Adrenal gland (tissue), 5 donors: Measurements from ENCODE around the gene NUDT3.

Source experiments
- POLR2A ChIP-seq, 2 donors: fragments of 450-650 bp; IDR thresholded peaks; one replicate each; pipeline ENCODE4 v1.6.1; 2017; ENCODE audit warnings: antibody characterized with exemption in 2 of 2, mild to moderate bottlenecking in 2 of 2, moderate library complexity in 1 of 2
- TF ChIP-seq, protein P1 (sequence below), 6 experiments: fragments of 450-650 bp in 4 of 6; fragments of 200-600 bp in 2 of 6; sonication (generic) in 1 of 6; IDR thresholded peaks; 1 replicate in 5 of 6; 2 replicates in 1 of 6; pipeline versions ENCODE4 v1.5.1 to v1.8.0; 2016 to 2021; ENCODE audit warnings: antibody characterized with exemption in 6 of 6, mild to moderate bottlenecking in 2 of 6, moderate library complexity in 1 of 6
- donor health status: DM: no; HTN: no; CAD: no.

DNA sequence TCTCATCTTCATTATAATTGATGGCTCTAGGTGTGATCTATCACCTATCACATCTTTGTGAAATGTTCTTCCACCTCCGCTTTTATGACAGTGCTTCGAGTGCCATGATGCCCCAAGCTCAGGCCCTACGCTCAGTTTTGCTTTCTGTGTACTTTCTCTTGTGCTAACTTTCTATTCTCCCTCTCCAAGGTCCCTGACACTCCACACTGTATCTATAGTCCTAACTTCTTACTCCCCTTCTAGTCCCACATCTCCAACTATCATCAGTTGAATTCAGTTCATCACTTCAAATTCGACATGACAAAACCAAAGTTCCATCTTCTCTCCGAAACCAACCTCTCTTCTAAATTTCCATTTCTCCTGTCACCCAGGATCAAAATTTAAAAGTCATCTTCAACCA, 16.6 kb downstream of the NUDT3 start:
- TF ChIP-seq, protein P1, sequence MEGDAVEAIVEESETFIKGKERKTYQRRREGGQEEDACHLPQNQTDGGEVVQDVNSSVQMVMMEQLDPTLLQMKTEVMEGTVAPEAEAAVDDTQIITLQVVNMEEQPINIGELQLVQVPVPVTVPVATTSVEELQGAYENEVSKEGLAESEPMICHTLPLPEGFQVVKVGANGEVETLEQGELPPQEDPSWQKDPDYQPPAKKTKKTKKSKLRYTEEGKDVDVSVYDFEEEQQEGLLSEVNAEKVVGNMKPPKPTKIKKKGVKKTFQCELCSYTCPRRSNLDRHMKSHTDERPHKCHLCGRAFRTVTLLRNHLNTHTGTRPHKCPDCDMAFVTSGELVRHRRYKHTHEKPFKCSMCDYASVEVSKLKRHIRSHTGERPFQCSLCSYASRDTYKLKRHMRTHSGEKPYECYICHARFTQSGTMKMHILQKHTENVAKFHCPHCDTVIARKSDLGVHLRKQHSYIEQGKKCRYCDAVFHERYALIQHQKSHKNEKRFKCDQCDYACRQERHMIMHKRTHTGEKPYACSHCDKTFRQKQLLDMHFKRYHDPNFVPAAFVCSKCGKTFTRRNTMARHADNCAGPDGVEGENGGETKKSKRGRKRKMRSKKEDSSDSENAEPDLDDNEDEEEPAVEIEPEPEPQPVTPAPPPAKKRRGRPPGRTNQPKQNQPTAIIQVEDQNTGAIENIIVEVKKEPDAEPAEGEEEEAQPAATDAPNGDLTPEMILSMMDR (IDR thresholded peaks at IDR 0.05): no peak
- no peak for TF ChIP-seq POLR2A (IDR thresholded peaks at IDR 0.05)
